ENCODE data around the gene SUN1. TPM values are rescaled to one million over a fixed set of nuclear protein-coding genes. Genes with fewer than 3 reads are reported as not detected.

SUN1 gene
- total and polyA plus RNA-seq, 10 of the 15 experiments (the other 5 are each of a cell fraction or from before 2014, with no cell fraction given) = 27.8 to 107 (median 65.8) TPM

DNA sequence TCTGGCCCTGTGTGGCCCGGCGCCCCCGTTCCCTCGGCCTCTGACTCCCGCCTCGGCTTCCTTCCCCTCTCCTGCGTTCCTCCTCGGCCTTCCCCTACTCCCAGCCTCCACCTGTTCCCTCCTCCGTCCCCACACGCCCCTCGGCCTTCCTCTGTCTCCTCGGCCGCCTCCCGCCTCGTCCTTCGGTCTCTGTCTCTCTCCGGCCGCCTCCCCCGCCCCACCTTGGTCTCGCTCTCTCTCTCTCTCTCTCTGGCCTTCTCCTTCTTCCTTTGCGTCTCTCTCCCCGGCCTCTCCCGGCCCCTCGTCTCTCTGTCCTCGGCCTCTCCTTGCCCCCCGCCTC is 44.7 kb downstream of the SUN1 start:
- peak overlapping the region; percentile 86 for H3K4me3 ChIP-seq
- ChIA-PET POLR2A (interaction anchor here (0.6 to 1.0 kb wide), 3 partner anchors 27 to 1479 kb away, joined by 3 read pairs; partner anchors contain the start of gene COX19), CTCF (no interaction called here), SMC1A (ENCODE audit: uncharacterized antibody, unreplicated experiment) (no interaction called here), RAD21 (ENCODE audit: unreplicated experiment) (interaction anchor here (0.6 to 0.7 kb wide), 2 partner anchors 46 to 97 kb away, joined by 3 read pairs; no protein-coding TSS in a partner anchor)
- H3K4me2 ChIP-seq (ENCODE audit: control insufficient read depth, insufficient read depth) = no peak overlapping the region
- no peaks in the 10 kb centered on the region; the same call in 2 of the 3 replicates for H3K9me3 ChIP-seq (replicated peaks; ENCODE audit: control insufficient read depth, insufficient read depth, low read length)
- in situ Hi-C loops (cut with MboI) = no loop called here
- DNase-seq (ENCODE audit: low read depth, low spot score) = no peak
- no peak for FAIRE-seq
- peak overlapping the region; percentile 59 for H3K27ac ChIP-seq (ENCODE audit: control insufficient read depth, insufficient read depth)
- peak overlapping the region; percentile 75 for H3K9ac ChIP-seq (ENCODE audit: control insufficient read depth, insufficient read depth, low read length)
- intact Hi-C loops (cut with micrococcal nuclease; ENCODE audit: unreplicated experiment) = loop anchor here (10.0 kb wide), 1 partner anchor 352 kb away; no protein-coding TSS in a partner anchor
- WGBS (ENCODE audit: insufficient coverage, insufficient replicate concordance, low lambda C conversion rate, missing lambda C conversion rate) = 0% methylated on average over 7 of the region's 26 CpGs
- ATAC-seq = peak; percentile 54
- H2AFZ ChIP-seq (ENCODE audit: control insufficient read depth, low read depth, low read length) = peak overlapping the region; percentile 32; the same call in 1 of the 2 replicates
- no TSS peak for BruUV-seq (replicated peaks)
- peaks cover 3 to 6% of the 10 kb centered on the region in 2 experiments; a peak in 3 of 4 replicates for H3K36me3 ChIP-seq (ENCODE audit: control insufficient read depth in 2 of 2, insufficient read depth in 2 of 2, low read length in 1 of 2)
- no peaks in the 10 kb centered on the region for H3K27me3 ChIP-seq (replicated peaks in 1 of 2; ENCODE audit: control insufficient read depth in 2 of 2, insufficient read depth in 2 of 2, low read length in 1 of 2)
- peaks cover 40% of the 10 kb centered on the region for H3K79me2 ChIP-seq (ENCODE audit: control insufficient read depth, insufficient read depth, low read length)
- no peaks in the 10 kb centered on the region; the same call in 1 of the 2 replicates for H3K4me1 ChIP-seq (ENCODE audit: control insufficient read depth, insufficient read depth, low read length)
- no peaks in the 10 kb centered on the region for H4K20me1 ChIP-seq (ENCODE audit: control insufficient read depth, insufficient read depth)
- TF ChIP-seq HDGF (IDR thresholded peaks at IDR 0.05) = peak; percentile 89
- TF ChIP-seq NBN (IDR thresholded peaks at IDR 0.05) = peak; percentile 61; the same call in 1 of the 2 replicates
- no peak for TF ChIP-seq SIN3A (IDR thresholded peaks at IDR 0.05; ENCODE audit: low read depth, low read length)
- TF ChIP-seq, protein P1, sequence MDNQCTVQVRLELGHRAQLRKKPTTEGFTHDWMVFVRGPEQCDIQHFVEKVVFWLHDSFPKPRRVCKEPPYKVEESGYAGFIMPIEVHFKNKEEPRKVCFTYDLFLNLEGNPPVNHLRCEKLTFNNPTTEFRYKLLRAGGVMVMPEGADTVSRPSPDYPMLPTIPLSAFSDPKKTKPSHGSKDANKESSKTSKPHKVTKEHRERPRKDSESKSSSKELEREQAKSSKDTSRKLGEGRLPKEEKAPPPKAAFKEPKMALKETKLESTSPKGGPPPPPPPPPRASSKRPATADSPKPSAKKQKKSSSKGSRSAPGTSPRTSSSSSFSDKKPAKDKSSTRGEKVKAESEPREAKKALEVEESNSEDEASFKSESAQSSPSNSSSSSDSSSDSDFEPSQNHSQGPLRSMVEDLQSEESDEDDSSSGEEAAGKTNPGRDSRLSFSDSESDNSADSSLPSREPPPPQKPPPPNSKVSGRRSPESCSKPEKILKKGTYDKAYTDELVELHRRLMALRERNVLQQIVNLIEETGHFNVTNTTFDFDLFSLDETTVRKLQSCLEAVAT (IDR thresholded peaks at IDR 0.05) = 0 out of 2 replicates have a peak, but pooled peaks have one; percentile 40
- TF ChIP-seq, protein P2, sequence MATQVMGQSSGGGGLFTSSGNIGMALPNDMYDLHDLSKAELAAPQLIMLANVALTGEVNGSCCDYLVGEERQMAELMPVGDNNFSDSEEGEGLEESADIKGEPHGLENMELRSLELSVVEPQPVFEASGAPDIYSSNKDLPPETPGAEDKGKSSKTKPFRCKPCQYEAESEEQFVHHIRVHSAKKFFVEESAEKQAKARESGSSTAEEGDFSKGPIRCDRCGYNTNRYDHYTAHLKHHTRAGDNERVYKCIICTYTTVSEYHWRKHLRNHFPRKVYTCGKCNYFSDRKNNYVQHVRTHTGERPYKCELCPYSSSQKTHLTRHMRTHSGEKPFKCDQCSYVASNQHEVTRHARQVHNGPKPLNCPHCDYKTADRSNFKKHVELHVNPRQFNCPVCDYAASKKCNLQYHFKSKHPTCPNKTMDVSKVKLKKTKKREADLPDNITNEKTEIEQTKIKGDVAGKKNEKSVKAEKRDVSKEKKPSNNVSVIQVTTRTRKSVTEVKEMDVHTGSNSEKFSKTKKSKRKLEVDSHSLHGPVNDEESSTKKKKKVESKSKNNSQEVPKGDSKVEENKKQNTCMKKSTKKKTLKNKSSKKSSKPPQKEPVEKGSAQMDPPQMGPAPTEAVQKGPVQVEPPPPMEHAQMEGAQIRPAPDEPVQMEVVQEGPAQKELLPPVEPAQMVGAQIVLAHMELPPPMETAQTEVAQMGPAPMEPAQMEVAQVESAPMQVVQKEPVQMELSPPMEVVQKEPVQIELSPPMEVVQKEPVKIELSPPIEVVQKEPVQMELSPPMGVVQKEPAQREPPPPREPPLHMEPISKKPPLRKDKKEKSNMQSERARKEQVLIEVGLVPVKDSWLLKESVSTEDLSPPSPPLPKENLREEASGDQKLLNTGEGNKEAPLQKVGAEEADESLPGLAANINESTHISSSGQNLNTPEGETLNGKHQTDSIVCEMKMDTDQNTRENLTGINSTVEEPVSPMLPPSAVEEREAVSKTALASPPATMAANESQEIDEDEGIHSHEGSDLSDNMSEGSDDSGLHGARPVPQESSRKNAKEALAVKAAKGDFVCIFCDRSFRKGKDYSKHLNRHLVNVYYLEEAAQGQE (IDR thresholded peaks at IDR 0.05; ENCODE audit: low read depth, low read length) = no peak
- TF ChIP-seq FOS (IDR thresholded peaks at IDR 0.05; ENCODE audit: borderline replicate concordance, extremely low read depth, insufficient read length) = no peak
- no peak for TF ChIP-seq WRNIP1 (IDR thresholded peaks at IDR 0.05; ENCODE audit: borderline replicate concordance, low read depth, low read length)
- no peak for TF ChIP-seq ZNF274 (IDR thresholded peaks at IDR 0.05; ENCODE audit: insufficient read depth, insufficient read length)
- TF ChIP-seq RFX5 (IDR thresholded peaks at IDR 0.05; ENCODE audit: low read depth, low read length) = no peak
- TF ChIP-seq NR2C2 (IDR thresholded peaks at IDR 0.05; ENCODE audit: borderline replicate concordance, control insufficient read depth, insufficient read length, low read depth) = no peak
- TF ChIP-seq ATF3 (IDR thresholded peaks at IDR 0.05; ENCODE audit: borderline replicate concordance, extremely low read depth, low read depth, low read length) = no peak
- TF ChIP-seq EZH2 (IDR thresholded peaks at IDR 0.05; ENCODE audit: borderline replicate concordance, control insufficient read depth, low read depth, low read length) = no peak
- 0 out of 4 replicates have a peak, but pooled peaks of 1 of the 2 experiments have one; percentile 19 for TF ChIP-seq IKZF2 (IDR thresholded peaks at IDR 0.05)
- TF ChIP-seq SMAD1 (IDR thresholded peaks at IDR 0.05; ENCODE audit: low read depth, partially characterized antibody) = no peak
- TF ChIP-seq, protein P3, sequence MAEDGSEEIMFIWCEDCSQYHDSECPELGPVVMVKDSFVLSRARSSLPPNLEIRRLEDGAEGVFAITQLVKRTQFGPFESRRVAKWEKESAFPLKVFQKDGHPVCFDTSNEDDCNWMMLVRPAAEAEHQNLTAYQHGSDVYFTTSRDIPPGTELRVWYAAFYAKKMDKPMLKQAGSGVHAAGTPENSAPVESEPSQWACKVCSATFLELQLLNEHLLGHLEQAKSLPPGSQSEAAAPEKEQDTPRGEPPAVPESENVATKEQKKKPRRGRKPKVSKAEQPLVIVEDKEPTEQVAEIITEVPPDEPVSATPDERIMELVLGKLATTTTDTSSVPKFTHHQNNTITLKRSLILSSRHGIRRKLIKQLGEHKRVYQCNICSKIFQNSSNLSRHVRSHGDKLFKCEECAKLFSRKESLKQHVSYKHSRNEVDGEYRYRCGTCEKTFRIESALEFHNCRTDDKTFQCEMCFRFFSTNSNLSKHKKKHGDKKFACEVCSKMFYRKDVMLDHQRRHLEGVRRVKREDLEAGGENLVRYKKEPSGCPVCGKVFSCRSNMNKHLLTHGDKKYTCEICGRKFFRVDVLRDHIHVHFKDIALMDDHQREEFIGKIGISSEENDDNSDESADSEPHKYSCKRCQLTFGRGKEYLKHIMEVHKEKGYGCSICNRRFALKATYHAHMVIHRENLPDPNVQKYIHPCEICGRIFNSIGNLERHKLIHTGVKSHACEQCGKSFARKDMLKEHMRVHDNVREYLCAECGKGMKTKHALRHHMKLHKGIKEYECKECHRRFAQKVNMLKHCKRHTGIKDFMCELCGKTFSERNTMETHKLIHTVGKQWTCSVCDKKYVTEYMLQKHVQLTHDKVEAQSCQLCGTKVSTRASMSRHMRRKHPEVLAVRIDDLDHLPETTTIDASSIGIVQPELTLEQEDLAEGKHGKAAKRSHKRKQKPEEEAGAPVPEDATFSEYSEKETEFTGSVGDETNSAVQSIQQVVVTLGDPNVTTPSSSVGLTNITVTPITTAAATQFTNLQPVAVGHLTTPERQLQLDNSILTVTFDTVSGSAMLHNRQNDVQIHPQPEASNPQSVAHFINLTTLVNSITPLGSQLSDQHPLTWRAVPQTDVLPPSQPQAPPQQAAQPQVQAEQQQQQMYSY (CRISPR knock-in tag; IDR thresholded peaks at IDR 0.05) = no peak
- no peak for TF ChIP-seq DPF2 (IDR thresholded peaks at IDR 0.05)
